Activated naive CD4-positive, alpha-beta T cell treated with anti-CD3 and anti-CD28 coated beads, Interleukin-2, amount 50 U/mL, for 16 hours (primary cell): ENCODE results near the gene SLC6A3.
"Not testable (repeated sequence)": the region's sequence is repeated elsewhere in the genome, so short reads cannot be mapped to it uniquely, and the experiment has no call there.

Experiments
- DNase-seq: peaks from one replicate; pipeline ENCODE4 v3.0.0-alpha.2; 2020

Gene SLC6A3

GRCh38 chr5:1366514-1366913, 78.7 kb downstream of the SLC6A3 start:
- no peak for DNase-seq

GRCh38 chr5:1364211-1364610, 81.0 kb downstream of the SLC6A3 start:
- DNase-seq: no peak

GRCh38 chr5:1363581-1363980, 81.7 kb downstream of the SLC6A3 start:
- no peak for DNase-seq

GRCh38 chr5:1363160-1363559, 82.1 kb downstream of the SLC6A3 start:
- DNase-seq: no peak

- no peak for DNase-seq
These were observed 82.8 kb downstream of the SLC6A3 start for GRCh38 chr5:1362242-1363015.

DNA sequence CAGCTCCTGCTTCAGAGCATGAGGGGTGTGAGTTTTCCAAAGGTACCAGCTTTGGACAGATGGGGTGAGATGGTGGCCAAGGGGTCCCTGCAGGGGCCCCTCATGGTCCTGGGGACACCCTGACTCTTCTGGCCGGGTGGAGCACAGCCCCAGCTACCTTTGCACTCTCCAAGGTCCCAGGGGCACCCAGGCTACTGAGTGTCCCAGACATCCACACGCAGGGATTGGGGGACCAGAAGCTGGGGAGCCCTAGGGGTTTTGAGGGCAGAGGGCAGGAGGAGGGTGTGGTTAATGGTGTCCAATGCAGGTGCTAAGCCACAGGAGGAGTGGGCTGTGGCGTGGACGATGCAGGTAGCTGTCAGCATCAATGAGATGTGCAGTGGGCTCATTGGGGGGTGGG, 84.4 kb downstream of the SLC6A3 start:
- no peak for DNase-seq

DNA sequence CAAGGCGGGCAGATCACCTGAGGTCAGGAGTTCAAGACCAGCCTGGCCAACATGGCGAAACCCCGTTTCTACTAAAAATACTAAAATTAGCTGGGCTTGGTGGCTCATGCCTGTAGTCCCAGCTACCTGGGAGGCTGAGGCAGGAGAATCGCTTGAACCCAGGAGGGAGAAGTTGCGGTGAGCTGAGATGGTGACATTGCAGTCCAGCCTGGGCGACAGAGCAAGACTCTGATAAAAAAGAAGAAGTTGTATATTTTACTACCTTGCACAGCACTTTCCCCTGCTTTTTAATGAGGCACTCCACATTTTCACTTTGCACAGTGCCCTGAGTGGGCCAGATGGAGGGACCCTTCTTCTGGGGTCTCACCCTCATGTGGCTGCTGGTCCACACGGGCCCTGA, 84.9 kb downstream of the SLC6A3 start:
- not testable (repeated sequence) for DNase-seq

GRCh38 chr5:1359713-1360112, 85.5 kb downstream of the SLC6A3 start:
- DNase-seq: no peak

DNA sequence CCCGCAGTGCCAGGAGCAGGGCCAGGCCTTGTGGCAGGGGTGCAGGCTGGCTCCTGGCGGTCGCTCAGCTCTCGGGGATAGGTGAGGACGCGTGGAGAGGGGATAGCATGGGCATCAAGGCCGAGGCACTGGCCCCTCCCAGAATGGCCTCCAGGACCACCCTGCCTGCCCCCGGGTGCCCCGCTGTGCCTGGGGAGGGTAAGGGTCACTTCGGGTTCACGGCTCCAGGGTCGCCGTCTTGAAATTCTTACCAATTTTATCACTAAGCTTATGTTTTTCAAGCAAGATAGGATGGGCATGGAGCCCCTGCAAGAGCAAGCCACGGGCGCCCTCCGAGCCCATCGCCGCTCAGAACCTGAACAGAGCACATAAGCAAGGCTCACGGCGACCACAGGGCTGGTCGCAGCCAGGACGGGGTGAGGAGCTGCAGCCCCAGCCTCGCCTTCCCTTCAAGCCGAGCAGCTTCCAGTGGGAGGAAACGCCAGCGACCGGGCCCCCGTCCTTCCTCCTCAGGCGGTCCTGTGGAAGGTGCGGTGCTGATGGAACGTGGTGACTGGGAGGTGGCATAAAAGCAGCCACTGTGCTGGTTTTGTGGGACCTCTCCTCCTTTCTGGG, 86.1 kb downstream of the SLC6A3 start:
- no peak for DNase-seq

GRCh38 chr5:1358726-1359025, 86.6 kb downstream of the SLC6A3 start:
- DNase-seq: no peak

DNA sequence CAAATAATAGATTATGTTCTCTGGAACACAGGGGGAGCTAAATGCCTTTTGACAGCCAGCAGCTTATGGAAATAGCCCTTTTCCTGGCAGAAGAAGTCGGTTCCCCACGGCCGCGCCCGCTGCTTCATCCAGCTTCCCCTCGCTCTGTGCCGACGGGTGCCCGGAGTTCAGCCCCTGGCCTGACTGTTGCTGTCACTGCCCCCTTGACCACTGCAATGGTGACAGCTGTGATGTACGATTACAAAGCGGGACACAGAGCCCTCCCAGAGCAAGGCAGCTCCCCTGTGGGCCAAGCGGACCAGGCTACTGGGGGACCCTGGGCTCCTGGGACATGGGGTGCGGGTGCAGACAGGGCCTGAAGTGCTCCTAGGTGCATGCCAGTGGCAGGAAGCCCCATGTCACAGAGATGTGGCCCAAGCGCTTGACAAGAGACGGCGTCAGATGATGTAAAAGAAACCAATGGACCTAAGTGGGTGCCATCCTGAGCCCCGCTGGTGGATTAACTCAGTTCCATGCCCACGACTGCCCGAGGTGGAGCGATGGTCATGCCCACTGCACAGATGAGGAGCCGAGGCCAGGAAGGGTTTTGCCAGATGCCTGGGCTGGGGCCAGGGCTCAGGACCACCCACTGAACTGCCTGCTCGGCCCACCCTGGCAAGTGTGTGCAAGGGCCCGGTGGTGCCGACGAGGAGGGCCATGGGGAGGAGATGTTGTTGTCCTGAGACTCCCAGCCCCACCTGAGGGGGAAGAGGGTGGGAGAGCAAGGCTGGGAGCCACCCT, 87.1 kb downstream of the SLC6A3 start:
- no peak for DNase-seq

- no peak for DNase-seq
These were observed 88.1 kb downstream of the SLC6A3 start for GRCh38 chr5:1356873-1357787.

GRCh38 chr5:1354576-1354975, 90.7 kb downstream of the SLC6A3 start:
- no peak for DNase-seq

- no peak for DNase-seq
These were observed 92.7 kb downstream of the SLC6A3 start for GRCh38 chr5:1352231-1353219.

- DNase-seq: no peak
These were observed 94.1 kb downstream of the SLC6A3 start for GRCh38 chr5:1351156-1351555.

DNA sequence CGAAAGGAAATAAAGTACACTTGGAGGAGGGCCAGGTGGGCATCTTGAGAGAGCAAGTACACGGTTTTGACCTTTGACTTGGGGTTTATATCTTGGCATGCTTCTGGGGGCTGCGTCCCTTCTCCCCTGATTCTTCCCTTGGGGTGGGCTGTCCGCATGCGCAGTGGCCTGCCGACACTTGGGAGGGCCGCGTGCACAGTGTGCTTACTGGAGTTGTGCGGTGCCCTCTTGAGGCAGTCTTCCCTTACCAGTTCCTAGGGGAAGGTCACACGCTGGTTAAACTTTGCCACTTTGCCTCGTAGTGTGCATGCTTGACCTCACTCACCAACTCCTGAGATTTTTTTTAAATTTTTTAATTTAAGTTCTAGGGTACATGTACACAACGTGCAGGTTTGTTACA, 96.0 kb downstream of the SLC6A3 start:
- DNase-seq: no peak

DNA sequence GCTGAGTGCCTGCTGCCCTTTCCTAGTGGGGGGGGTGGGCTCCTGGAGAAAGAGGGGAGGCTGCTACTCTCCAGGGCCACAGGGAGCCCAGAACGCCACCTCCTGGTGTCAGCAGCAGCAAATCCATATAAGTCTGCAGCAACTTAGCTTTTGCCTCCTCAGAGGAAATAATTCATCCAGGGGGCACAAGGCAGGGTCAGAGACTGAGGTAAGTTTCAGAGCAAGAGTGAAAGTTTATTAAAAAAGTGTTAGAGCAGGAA, 96.3 kb downstream of the SLC6A3 start:
- no peak for DNase-seq

DNA sequence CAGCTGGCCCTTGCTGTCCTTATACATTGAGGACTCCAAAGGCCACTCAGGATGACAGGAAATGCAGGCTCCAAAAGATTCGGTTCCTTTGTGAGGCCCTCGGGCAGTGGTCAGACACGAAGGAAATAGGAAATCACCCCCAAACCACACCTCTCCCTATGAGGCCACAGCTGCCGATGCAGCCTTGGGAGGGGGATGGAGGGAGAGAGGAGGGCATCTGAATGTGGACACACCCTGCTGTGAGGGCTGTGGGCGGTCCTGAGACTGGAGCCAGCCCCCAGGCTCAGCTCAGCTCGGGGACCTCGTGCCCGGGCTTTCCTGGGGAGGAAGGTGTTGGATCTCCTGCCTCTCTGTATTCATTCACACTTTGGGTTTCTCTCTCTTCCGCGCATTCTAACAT, 97.7 kb downstream of the SLC6A3 start:
- no peak for DNase-seq

DNA sequence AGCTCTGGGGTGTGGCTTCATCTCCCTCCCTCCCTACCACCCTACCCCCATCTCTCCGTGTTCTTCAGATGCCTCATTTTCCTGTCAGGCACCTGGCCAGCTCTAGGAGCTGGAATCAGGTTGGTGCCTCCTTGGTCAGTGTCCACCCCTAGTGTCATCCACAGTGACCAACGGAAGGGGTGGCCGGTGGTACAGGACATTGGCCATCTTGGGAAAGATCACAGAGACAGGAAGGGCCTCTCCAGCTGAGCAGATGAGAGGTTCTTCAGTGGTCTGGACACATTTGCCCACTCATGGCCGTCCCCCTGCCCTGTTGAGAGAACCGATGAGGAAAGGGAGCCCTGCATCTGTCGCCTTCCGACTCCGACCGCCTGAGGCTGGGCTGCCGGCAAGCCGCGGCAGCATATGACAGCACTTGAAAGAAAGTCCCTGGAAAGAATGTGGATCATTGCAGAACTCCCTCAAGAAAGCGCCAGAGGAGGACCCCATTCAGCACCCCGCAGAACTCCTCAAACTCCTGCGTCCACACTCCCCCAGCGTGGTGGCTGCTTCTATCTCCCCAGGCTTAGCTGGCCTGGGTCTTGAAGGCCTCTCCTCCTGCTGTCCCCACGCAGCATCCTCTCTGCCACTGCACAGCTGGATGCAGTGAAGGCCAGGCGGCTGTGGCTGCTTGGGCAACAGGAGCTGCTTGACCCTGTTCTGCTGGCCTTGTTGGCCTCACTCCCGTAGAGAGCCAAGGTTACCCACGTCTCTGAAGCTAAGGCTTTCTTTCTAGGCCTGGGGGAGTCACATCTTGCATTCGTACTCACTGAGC, 98.4 kb downstream of the SLC6A3 start:
- DNase-seq: no peak

DNA sequence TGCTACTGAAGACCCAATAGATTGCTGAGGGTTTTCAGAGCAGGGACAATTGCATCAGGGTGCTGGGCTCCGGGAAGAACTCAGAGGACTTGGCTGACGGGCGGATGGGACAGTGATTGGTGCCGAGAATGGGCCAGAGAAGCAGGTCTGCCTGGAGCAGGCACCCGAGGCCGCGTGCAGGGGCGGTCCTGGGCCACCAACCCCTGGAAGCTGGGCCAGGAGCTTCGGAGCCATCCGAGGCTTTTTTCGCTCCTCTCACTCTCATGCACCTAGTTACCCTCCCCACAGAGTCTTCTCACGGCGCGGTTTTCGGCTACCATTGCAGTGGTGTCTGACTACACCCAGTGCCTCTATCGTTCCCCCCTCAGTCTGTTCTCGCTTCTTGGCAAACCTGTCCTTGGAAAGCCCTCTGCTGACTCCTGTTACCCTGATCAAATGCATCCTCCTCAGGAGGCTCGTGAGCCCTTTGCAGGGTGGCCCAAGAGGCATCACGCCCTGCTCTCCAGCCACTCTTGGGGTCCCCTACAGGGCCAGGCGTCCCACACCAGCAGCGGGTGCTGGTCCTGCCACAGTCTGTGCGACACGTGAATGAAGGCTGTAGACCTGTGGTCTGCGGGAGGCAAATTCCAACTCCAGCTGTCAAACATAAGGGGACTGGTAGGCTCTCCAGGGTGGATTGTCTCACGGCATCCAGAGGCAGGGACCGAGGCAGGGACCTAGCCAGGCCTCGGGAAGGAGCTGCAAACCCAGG, 99.2 kb downstream of the SLC6A3 start:
- DNase-seq: no peak
